ENCODE measurements around the gene MDN1. TPM values are rescaled to one million over a fixed set of nuclear protein-coding genes. Genes with fewer than 3 reads are reported as not detected.
A peak's percentile ranks its signal among the peaks of the same experiment; 100 is the strongest.
"Not testable (repeated sequence)": the region's sequence is repeated elsewhere in the genome, so short reads cannot be mapped to it uniquely, and the experiment has no call there.

MDN1 gene
- total RNA-seq, 1 donor from 2014 or later = 36.6 TPM

DNA sequence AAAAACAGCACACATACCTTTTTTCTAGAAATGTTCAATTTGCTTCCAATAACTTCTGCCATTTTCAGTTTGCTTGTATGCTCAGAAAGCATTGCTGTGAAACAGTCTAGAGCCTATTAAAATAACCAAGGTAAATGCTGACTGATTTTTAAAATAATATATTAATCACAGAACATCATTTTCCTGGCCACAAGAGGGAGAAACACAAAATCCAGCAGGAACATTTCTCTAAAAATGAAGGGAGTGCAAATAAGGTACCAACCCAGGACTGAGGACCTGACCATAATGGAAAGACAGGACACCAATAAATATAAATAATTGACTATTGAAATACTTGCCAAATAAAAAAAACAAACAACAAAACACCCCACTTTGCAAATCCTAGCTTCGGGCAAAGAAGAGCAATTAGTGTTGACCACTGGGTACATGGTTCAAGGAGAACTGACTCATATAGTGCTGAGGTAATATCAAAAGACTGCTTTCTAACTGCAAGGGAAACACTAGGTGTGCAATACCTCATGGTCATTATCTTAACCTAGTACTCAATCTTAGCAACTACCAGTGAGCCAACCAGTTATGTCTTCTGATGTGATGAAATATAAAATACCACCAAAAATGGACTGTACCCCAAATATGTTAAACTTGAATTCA is 42.9 kb downstream of the MDN1 start:
- DNase-seq (ENCODE audit: low read depth) = peak; percentile 48

DNA sequence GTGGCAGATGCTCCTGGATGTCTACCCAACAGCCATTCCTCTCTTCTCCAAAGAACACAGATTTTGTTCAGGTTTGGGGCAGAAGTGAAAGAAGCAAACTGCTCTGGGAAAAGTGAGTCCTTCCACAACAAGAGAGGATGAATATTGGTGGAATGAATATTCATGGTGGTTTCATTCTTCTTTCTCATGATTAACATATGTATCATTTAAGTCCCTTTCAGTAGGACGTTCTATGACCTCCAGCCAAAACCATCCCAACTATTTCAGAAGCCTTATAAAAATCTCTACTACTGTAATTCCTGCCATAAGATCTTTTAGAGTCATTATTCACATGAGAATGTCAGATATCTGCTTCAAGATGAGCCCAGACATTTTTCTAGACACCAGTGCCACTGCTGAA is 44.4 kb downstream of the MDN1 start:
- no peak for DNase-seq (ENCODE audit: low read depth)

DNA sequence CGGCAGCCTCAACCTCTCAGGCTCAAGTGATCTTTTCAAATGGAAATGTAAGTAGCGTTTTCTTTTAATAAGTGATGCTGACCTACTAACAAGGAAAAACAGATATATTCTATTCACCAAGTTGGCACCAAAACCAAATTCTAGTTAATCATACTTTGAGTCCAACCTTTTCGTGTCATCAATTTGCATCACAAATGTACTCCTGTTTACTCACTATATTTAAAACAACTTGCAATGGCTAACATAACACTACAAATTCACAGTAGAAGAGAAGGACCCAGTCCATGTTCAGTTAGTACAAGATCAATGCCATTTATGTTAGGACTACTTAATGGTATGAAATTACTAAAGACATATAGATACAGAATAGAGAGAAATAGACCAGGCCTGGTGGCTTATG is 50.0 kb downstream of the MDN1 start:
- peak; percentile 16 for DNase-seq (ENCODE audit: low read depth)

DNA sequence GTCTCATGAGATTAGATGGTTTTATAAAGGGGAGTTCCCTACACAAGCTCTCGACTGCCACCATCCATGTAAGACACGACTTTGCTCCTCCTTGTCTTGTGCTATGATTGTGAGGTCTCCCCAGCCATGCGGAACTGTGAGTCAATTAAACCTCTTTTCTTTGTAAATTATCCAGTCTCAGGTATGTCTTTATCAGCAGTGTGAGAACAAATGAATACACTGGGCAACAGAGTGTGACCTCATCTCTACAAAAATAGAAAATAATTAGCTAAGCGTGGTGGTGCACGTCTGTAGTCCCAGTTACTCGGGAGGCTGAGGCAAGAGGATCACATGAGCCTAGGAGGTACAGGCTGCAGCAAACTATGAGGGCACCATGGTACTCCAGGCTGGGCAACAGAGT is 51.3 kb downstream of the MDN1 start:
- DNase-seq (ENCODE audit: low read depth) = peak; percentile 4

DNA sequence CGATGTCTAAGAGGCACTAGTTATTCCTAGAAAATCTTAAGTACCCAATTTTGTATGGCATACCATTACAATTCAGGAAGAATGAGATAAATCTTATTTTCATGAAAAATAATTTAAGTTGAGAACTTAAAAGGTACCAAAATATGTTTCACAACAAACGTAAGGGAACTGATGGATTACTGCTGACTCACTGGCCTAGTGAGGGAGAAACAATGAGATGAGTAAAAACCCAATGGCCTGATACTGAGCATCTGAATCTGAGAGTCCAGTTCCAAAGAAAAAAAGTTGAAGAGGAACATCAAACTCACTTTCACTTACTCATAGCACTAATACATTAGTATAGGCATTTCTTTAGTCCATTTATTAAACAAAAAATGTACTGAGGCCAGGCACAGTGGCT is 56.0 kb downstream of the MDN1 start:
- peak; percentile 25 for DNase-seq (ENCODE audit: low read depth)

DNA sequence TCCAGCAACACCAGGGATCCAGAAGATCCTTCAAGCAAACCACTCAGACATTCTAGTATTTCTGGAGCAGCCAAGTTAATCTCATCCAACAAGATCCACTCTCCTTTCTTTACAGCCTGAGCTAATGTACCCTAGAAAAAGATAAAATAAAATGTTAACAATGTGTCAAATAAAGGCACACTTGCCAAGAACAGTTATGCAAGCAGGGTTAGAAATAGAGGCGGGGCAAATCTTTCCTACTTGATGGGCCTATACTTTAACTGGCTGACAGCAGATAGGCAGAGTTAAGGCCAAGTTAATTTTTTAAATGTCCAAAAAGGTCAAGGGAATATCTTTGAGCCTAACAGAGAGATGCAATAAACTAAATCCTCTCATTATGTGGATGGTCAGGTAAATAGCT is 60.8 kb downstream of the MDN1 start:
- DNase-seq (ENCODE audit: low read depth) = no peak

DNA sequence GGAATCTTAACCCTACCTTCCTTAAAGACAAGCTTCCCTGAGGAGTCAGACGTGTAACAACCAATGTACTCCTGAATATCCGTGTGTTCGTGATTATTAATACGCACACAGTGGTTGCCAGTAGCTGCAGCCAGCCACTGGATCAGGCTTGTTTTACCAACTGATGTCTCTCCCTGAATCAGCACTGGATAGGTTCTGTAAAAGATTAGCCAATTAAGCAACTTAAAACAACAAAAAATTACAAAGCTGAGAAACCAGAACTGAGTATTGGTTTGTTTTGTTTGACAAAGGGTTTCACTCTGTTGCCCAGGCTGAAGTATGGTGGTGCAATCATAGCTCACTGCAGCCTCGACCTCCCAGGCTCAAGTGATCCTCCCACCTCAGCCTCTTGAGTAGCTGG is 69.3 kb downstream of the MDN1 start:
- peak; percentile 82 for DNase-seq (ENCODE audit: low read depth)

DNA sequence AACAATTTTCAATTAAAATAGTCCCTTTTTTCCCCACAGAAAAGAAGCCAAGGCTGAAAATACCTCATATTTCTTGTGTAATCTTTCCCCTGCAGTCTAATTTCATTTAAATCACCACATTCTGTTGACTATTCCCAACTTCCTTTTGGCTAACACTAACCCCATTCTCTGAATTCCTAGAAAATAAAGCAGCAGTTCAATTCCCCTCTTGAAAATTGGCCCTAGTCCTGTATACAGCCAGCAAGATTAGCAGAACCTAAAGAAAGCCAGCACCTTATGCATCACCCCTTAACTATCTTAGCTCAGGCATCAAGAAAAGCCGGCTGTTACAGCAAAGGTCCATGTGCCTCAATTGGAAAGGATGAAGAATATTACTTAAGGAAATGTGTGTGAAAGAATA is 69.7 kb downstream of the MDN1 start:
- DNase-seq (ENCODE audit: low read depth) = no peak

DNA sequence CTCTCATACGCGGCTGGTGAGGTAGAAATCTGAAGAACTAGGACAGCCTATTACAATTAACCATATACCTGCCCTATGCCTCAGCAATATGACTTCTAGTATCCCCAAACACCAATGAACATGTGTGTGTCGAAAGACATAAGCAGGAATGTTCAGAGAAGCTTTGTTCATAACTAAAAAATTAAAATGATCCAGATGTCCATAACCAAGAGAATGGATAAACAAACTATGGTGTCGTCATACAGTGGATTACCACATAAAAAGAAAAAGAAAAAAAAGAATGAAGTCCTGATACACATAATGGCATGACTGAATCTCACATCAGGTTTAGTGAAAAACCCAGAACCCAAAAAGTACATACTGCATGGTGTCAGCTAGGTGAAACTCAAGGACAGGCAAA is 73.9 kb downstream of the MDN1 start:
- DNase-seq (ENCODE audit: low read depth) = no peak

DNA sequence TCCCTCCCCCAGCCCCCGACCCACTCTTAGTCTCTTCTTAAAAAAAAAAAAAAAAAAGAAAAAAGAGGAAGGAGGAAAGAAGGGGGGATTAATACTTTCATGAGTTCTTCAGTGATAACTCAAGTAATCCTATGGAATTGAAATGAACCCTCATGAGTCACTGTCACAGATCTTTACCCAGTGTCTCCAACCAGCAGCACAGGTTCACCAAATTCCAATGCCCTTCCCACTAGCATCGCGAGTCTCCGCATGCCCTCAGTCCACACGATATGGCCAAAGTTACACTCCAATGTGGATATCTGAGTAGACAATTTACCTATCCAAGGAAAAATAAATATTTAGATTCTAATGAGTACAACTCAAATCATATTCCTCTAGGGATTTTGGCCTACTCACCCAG is 74.5 kb downstream of the MDN1 start:
- no peak for DNase-seq (ENCODE audit: low read depth)

DNA sequence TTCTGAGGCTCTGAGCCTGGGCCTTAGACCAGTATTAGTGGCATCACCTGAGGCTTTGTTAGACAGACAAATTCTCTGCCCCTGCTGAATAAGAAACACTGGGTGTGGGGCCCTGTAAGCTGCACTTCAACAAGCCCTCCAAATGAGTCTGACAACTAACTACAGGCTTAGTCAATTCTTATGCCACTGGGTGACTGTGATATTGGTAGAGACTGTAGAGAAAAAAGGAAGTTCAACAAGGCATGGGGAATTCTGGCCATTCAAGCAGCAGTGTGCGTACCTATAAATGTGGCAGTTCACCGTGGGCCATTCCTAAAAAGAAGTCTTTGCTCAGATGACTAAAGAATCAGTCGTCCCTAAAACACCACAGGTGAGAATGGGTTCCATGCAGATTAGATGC is 82.7 kb downstream of the MDN1 start:
- no peak for DNase-seq (ENCODE audit: low read depth)

DNA sequence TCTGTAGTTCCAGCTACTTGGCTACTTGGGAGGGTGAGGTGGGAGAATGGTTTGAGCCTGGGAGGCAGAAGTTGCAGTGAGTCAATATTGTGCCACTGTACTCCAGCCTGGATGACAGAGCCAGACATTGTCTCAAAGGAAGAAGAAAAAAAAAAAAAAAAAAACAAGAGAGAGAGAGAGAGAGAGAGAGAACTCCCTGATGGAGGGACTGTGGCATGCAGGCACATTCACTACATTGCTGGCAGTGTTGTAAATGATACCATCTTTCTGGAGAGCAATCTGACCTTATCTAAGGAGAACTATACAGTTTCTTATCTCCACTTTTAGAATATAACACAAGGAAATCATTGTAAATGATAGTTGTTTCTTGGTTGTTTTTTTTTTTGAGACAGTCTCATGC is 85.1 kb downstream of the MDN1 start:
- DNase-seq (ENCODE audit: low read depth) = no peak

DNA sequence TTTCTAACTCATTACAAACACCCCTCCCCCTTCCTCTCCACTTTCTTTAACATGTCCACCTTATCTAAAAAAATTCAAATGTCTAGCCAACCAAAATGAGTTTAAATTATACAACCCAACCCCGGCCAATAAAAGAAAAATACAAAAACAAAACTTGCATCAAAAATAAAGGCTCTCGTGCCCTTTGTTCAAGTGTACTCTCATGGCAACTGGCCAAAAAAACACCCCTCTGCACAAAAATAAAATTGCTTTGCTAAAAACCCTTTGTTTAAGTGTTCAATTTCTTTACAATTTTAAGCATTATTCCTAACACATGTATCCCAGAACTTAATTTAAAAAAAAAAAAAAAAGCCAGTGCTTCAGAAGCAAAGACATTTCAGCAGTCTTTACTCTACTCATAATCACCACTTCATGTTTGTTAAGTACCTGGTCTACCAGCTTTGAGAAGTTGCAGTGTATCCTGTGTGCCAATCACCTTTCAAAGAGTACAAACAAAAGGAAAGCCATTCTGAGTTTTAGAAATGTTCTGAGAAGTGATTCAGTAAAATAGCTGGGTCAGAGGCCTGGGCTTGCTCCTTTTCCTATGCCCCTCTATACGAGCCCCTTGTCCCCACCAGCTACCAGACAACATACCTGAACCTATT is 87.5 kb downstream of the MDN1 start:
- no peak for DNase-seq (ENCODE audit: low read depth)

DNA sequence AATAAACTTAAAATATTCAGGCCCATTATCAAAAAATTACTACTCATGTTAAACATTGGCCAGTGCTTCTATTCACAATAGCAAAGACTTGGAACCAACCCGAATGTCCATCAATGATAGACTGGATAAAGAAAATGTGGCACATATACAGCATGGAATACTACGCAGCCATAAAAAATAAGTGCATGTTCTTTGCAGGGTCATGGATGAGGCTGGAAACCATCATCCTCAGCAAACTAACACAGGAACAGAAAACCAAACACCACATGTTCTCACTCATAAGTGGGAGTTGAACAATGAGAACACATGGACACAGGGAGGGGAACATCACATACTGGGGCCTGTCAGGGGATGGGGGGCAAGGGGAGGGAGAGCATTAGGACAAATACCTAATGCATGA is 88.3 kb downstream of the MDN1 start:
- DNase-seq (ENCODE audit: low read depth) = not testable (repeated sequence)

DNA sequence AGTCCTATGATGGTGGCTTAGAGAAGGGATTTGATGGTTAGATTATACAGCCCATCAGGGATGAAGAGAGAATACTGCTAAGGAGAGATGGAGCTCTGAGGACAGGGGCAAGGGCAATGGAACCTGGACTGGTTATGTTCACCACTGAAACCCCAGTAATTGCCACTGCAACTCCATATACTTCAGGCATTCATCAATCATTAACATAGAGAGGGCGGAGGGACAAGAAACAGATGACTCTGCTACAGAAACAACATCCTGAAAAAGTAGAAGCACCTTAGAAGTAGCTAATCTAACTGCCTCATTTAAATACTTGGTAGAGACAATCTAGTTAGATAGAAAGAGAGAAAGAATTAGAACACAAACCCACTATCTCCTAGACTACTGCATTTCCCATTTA is 89.8 kb downstream of the MDN1 start:
- DNase-seq (ENCODE audit: low read depth) = peak; percentile 58

DNA sequence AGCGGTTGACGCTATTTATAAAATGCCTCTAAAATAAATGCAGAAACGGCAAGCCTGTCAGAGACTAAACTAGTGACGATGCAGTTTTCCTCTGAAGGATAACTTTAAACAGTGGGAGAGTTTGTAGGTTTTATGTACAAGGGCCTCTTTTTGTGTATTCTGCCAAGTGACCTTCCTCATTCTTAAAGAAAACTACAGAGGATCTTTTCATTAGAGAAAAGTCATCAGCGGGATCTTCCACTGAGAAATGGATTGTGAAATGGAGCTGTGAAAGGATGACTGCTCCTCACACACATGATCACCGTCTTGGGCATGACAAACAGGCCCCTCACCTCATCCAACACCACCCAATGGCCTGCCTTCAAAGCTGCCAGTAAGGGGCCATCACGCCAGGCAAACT is 92.1 kb downstream of the MDN1 start:
- no peak for DNase-seq (ENCODE audit: low read depth)

DNA sequence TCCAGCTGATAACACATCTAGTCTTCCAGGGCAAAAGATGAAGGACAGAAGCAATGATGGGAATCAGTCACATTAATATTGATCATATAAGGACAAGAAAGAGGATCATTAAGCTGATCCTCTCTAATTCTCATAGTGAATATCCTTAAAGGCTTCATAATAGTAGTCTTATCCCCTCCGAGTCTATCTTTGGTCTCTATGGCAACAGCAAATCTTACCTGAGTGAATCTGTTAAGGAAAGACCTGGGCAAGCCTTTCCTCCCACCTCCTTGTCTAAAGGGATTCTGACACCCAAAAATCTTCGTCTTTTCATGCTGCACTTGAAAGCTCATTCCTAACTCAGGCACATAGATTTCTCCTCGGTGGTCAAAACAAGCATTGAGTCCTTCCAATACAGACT is 94.6 kb downstream of the MDN1 start:
- no peak for DNase-seq (ENCODE audit: low read depth)

DNA sequence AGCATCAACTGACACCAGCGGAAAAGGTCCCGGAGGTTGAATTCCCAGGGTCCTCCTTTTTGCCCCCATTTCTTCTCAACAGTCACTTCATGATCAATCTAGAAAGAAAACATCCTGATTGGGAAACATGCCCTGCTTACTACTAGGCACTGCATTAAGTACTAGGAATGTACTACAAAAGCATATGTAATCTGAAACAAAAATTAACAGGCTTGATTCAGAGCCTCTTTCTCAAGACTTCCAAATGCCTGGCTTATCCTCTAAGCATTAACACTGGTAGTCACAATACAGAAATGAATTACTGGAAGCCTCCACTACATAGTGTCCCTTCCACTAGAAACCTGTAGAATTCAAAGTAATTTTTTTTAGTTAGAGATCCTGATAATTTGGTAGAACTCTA is 96.5 kb downstream of the MDN1 start:
- DNase-seq (ENCODE audit: low read depth) = peak; percentile 3

DNA sequence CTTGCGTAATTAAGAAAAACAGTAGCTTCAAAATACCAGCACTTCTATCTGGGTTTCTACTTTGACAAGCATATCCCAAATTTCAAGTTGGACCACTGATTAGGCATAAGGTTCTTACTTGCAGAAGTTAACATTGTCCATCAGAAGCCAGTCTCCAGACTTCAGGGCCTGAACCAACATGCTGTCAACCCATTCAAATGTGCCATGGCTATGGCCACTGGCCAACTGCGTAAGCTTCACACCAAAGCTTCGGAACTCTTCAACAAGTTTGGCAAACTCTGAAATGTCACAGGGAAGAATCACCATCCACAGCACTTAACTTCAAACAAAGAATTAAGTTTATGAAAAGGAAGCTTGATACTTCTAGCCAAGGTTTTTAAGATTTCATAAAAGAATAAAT is 103.1 kb downstream of the MDN1 start:
- no peak for DNase-seq (ENCODE audit: low read depth)

DNA sequence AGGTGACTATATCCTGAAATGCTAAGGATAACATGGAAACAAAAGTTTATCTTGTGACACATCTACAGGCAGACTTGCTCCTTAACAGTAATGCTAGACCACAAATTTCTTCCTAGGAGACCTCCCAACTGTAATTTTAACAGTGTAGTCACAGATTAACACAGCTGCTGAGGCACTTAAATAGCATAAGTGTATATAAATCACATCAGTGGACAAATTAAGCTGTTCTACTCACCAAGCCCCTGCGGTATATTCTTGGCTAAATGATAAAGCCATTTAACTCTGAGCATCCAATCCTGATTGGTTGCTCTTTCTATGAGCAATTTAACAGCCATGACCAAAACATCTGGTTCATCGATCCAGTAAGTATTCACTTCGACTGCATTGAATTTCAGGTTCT is 107.8 kb downstream of the MDN1 start:
- DNase-seq (ENCODE audit: low read depth) = no peak

DNA sequence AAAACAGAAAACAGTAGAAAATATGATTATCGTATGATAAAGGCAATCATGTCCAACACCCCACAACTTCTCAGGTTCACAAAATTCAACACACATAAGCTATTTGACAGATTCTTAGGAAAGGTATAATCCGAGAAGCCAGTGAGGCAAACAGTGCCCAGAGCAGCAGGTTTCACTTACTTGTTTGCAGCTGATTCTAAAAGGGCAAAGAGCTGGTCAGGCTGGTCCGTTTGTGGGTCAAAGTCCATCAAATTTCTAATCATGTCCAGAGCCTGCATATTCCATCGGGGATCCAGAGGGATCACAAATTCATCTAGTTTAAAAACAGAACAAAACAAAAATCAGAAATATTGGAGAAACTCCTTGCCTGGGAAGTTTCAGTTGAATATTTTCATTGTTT is 111.3 kb downstream of the MDN1 start:
- DNase-seq (ENCODE audit: low read depth) = no peak

DNA sequence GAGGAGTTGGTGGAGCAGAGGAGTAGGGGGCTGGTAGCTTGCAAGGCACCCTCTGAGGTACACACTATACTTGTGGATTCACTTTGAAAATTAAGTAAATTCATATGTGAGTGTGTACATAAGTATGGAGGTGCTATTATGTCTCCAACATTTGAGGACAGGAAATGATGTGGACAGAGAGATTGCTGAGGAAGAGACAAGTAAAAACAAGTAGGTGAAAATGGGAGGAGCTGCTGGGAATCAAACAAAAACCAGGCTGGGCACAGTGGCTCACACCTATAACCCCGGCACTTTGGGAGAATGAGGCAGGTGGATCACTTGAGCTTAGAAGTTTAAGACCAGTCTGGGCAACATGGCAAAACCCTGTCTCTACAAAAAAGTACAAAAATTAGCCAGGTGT is 111.8 kb downstream of the MDN1 start:
- no peak for DNase-seq (ENCODE audit: low read depth)

DNA sequence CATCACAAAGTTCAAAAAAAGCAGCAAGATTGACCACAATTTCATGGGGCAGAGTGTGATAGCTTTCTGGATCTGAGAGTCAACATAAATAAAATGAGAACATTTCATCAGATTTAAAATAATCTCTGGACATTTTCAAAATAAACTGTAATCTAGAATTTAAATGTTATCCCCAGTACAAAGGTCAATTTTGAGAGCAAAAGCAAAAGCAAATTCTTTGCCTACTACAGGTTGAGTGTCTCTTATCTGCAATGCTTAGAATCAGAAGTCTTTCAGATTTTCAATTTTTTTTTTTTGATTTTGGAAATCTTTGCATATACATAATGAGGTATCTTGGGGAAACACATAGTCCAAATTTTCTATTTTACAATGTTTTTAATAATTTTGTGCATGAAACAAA is 113.5 kb downstream of the MDN1 start:
- no peak for DNase-seq (ENCODE audit: low read depth)

DNA sequence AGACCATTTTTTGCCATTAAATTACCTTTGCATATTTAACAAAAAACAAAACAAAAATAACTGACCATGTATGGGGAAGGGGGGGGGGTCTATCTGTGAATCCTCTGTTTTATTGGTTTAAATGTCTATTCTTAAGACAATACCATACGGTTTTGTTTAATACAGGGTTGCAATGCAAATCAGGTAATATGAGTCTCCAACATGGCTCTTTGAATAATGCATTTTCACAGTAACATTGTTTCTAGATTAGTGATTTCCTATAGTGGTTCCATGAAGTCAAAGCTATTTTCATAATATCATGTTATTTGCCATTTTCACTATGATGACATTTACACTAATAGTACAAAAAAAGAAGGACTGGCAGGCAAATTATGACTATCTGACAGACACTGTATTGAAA is 116.3 kb downstream of the MDN1 start:
- DNase-seq (ENCODE audit: low read depth) = no peak

Data from renal cortical epithelial cell (primary cell).